Measurements from ENCODE around the gene TMEM182. TPM values are rescaled to one million over a fixed set of nuclear protein-coding genes. Genes with fewer than 3 reads are reported as not detected.

TMEM182 gene
- total RNA-seq, 1 experiment from 2014 or later: 4.3 TPM

GRCh38 chr2:102803897-102804217 is 42.0 kb downstream of the TMEM182 start:
- Mint-ChIP-seq H3K27me3 (ENCODE audit: low read depth) (no peaks in the 10 kb centered on the region; the same call in 1 of the 2 replicates), H3K36me3 (peaks cover 63% of the 10 kb centered on the region), H3K27ac (no peak overlapping the region), H3K4me3 (no peak overlapping the region), H3K9me3 (peaks cover 53% of the 10 kb centered on the region), H3K4me1 (no peaks in the 10 kb centered on the region)
- no peak for TF ChIP-seq ZBTB43 (CRISPR knock-in tag; IDR thresholded peaks at IDR 0.05)
- TF ChIP-seq NR1H2 (CRISPR knock-in tag; IDR thresholded peaks at IDR 0.05): no peak
- no peak for TF ChIP-seq ZNF263 (CRISPR knock-in tag; IDR thresholded peaks at IDR 0.05; ENCODE audit: low read depth)
- TF ChIP-seq PREB (CRISPR knock-in tag; IDR thresholded peaks at IDR 0.05; ENCODE audit: borderline replicate concordance): no peak
- no peak for TF ChIP-seq SP1 (CRISPR knock-in tag; conservative IDR thresholded peaks at IDR 0.05)
- TF ChIP-seq TEAD1 (CRISPR knock-in tag; IDR thresholded peaks at IDR 0.05): no peak
- TF ChIP-seq USF2 (CRISPR knock-in tag; IDR thresholded peaks at IDR 0.05): no peak
- TF ChIP-seq HMGA2 (CRISPR knock-in tag; IDR thresholded peaks at IDR 0.05): no peak
- no peak for TF ChIP-seq RELA (CRISPR knock-in tag; IDR thresholded peaks at IDR 0.05; ENCODE audit: borderline replicate concordance)
- DNase-seq (ENCODE audit: low spot score): no peak
- ChIA-PET POLR2A (no interaction called here), CTCF (interaction anchor here (2.9 kb wide), 1 partner anchor 49 kb away, joined by 91 read pairs; no protein-coding TSS in a partner anchor)
- no peak for ATAC-seq

- no peak overlapping the region for H3K4me3 Mint-ChIP-seq
- peaks cover 38% of the 10 kb centered on the region for H3K36me3 Mint-ChIP-seq
- CTCF ChIA-PET: interaction anchor here (0.6 to 2.9 kb wide), 23 partner anchors 10 to 354 kb away, joined by 3 to 91 read pairs (median 4); partner anchors contain the start of gene SLC9A4
- H3K27me3 Mint-ChIP-seq (ENCODE audit: low read depth): no peaks in the 10 kb centered on the region; the same call in 1 of the 2 replicates
- POLR2A ChIA-PET: no interaction called here
- H3K27ac Mint-ChIP-seq: no peak overlapping the region
- DNase-seq (ENCODE audit: low spot score): peak; percentile 81
- H3K4me1 Mint-ChIP-seq: no peaks in the 10 kb centered on the region
- TF ChIP-seq CTCF (IDR thresholded peaks at IDR 0.05): peak; percentile 54
- no peak for TF ChIP-seq FOXJ3 (CRISPR knock-in tag; IDR thresholded peaks at IDR 0.05; ENCODE audit: borderline replicate concordance)
- peak; percentile 93 for ATAC-seq
- peaks cover 28% of the 10 kb centered on the region for H3K9me3 Mint-ChIP-seq
These were observed 44.5 kb downstream of the TMEM182 start for GRCh38 chr2:102806250-102806837.

GRCh38 chr2:102809291-102810189 is 47.7 kb downstream of the TMEM182 start:
- CTCF ChIA-PET: interaction anchor here (2.1 kb wide), 1 partner anchor 56 kb away, joined by 11 read pairs; no protein-coding TSS in a partner anchor
- Mint-ChIP-seq H3K9me3 (peaks cover 2% of the 10 kb centered on the region), H3K36me3 (peaks cover 12% of the 10 kb centered on the region), H3K4me3 (no peak overlapping the region), H3K4me1 (no peaks in the 10 kb centered on the region), H3K27ac (no peak overlapping the region), H3K27me3 (ENCODE audit: low read depth) (no peaks in the 10 kb centered on the region)
- no peak for ATAC-seq
- POLR2A ChIA-PET: no interaction called here
- DNase-seq (ENCODE audit: low spot score): no peak
- no peak for TF ChIP-seq CDX4 (CRISPR knock-in tag; IDR thresholded peaks at IDR 0.05; ENCODE audit: borderline replicate concordance)
- TF ChIP-seq NFATC4 (CRISPR knock-in tag; IDR thresholded peaks at IDR 0.05): no peak
- no peak for TF ChIP-seq AR (CRISPR knock-in tag; IDR thresholded peaks at IDR 0.05)
- no peak for TF ChIP-seq ZNF396 (CRISPR knock-in tag; IDR thresholded peaks at IDR 0.05; ENCODE audit: borderline replicate concordance)
- no peak for TF ChIP-seq SP1 (CRISPR knock-in tag; conservative IDR thresholded peaks at IDR 0.05)
- TF ChIP-seq ZNF281 (CRISPR knock-in tag; IDR thresholded peaks at IDR 0.05): no peak
- no peak for TF ChIP-seq NR1H2 (CRISPR knock-in tag; IDR thresholded peaks at IDR 0.05)
